ENCODE measurements around the gene UACA. TPM values are rescaled to one million over a fixed set of nuclear protein-coding genes. Genes with fewer than 3 reads are reported as not detected.

Gene UACA
- total and polyA plus RNA-seq, 2 experiments from 2014 or later: 64.0 to 135 TPM

DNA sequence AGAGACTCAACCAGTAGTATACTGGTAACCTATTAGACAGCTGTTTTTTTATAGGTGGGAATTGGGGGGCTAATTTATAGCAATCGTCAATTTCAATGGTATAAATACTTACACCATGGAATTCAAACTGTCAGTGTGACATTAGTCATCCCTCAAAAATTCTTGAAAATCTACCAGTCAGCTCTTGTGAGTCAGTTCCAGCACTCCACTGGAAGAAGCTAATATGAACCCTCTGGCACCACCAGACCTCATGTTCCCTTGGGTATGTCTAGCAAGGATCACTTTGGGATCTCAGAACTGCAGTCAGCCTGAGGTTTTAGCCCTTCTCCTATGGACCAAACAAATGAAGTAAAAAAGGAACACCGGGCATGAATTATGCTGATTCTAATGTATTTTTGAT, 11.8 kb upstream of the UACA start:
- no peak for TF ChIP-seq EZH2phosphoT487 (IDR thresholded peaks at IDR 0.05; ENCODE audit: insufficient read depth, low read depth)
- TF ChIP-seq EZH2 (IDR thresholded peaks at IDR 0.05; ENCODE audit: insufficient read depth, poor library complexity, severe bottlenecking): no peak
- H2AFZ ChIP-seq: no peak overlapping the region

DNA sequence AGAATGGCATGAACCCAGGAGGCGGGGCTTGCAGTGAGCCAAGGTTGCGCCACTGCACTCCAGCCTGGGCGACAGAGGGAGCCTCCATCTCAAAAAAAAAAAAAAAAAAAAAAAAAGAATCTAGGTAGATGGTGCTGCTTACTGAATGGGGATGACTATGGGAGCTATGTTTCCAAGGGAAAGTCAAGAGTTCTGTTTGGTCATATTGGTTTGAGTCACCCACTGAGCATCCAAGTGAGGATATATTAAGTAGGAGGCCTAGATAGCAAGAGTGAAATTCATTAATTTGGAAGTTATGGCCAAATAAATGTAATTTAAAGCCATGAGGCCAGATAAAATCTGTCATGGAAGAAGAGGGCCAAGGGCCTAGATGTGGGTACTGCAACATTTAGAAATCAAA, 9.0 kb upstream of the UACA start:
- WGBS, 2 experiments (ENCODE audit: low coverage in 1 of 2, low lambda C conversion rate in 2 of 2, missing lambda C conversion rate in 2 of 2): 90% methylated on average over 3 of the region's 3 CpGs; no CpG with 5 or more reads in 1 of the 2 experiments
- no peak overlapping the region for H2AFZ ChIP-seq
- no peaks in the 10 kb centered on the region for H4K20me1 ChIP-seq (ENCODE audit: insufficient read depth)
- peak; percentile 69 for DNase-seq
- H3F3A ChIP-seq (ENCODE audit: insufficient read depth): peaks cover 30% of the 10 kb centered on the region
- in situ Hi-C loops (cut with MboI): no loop called here
- H3K79me2 ChIP-seq (ENCODE audit: insufficient read depth): no peaks in the 10 kb centered on the region
- H3K4me2 ChIP-seq (ENCODE audit: unreplicated experiment): no peak overlapping the region
- no peak overlapping the region for H3K4me3 ChIP-seq
- H3K9me3 ChIP-seq (ENCODE audit: low read depth): no peaks in the 10 kb centered on the region
- H3K27ac ChIP-seq: 0 out of 2 replicates have a peak overlapping the region, but pooled peaks have one; percentile 4
- H3K4me1 ChIP-seq (ENCODE audit: insufficient read depth): peaks cover 36% of the 10 kb centered on the region
- TF ChIP-seq EZH2phosphoT487 (IDR thresholded peaks at IDR 0.05; ENCODE audit: insufficient read depth, low read depth) (no peak), EZH2 (IDR thresholded peaks at IDR 0.05; ENCODE audit: insufficient read depth, poor library complexity, severe bottlenecking) (no peak)
- no peaks in the 10 kb centered on the region for H3K36me3 ChIP-seq (ENCODE audit: low read depth)
- no peak overlapping the region for H3K9ac ChIP-seq
- H3K9me2 ChIP-seq (ENCODE audit: insufficient read depth): no peaks in the 10 kb centered on the region
- H3K27me3 ChIP-seq (replicated peaks; ENCODE audit: insufficient read depth): no peaks in the 10 kb centered on the region

More for the DNA sequence above, 11.8 kb upstream of the UACA start:
- Histone ChIP-seq H3K4me1 (ENCODE audit: insufficient read depth) (peaks cover 54% of the 10 kb centered on the region), H3F3A (ENCODE audit: insufficient read depth) (peaks cover 48% of the 10 kb centered on the region), H3K27ac (peak overlapping the region; percentile 61), H3K4me3 (no peak overlapping the region; the same call in 1 of the 2 replicates), H3K79me2 (ENCODE audit: insufficient read depth) (no peaks in the 10 kb centered on the region), H3K36me3 (ENCODE audit: low read depth) (no peaks in the 10 kb centered on the region), H4K20me1 (ENCODE audit: insufficient read depth) (no peaks in the 10 kb centered on the region), H3K27me3 (replicated peaks; ENCODE audit: insufficient read depth) (no peaks in the 10 kb centered on the region), H3K9me2 (ENCODE audit: insufficient read depth) (no peaks in the 10 kb centered on the region), H3K4me2 (ENCODE audit: unreplicated experiment) (peak overlapping the region; percentile 74), H3K9me3 (ENCODE audit: low read depth) (no peaks in the 10 kb centered on the region), H3K9ac (no peak overlapping the region)
- WGBS, 2 experiments (ENCODE audit: low coverage in 1 of 2, low lambda C conversion rate in 2 of 2, missing lambda C conversion rate in 2 of 2): 14 to 24% methylated on average over 2 of the region's 2 CpGs
- peak; percentile 93 for DNase-seq
- in situ Hi-C loops (cut with MboI): no loop called here

DNA sequence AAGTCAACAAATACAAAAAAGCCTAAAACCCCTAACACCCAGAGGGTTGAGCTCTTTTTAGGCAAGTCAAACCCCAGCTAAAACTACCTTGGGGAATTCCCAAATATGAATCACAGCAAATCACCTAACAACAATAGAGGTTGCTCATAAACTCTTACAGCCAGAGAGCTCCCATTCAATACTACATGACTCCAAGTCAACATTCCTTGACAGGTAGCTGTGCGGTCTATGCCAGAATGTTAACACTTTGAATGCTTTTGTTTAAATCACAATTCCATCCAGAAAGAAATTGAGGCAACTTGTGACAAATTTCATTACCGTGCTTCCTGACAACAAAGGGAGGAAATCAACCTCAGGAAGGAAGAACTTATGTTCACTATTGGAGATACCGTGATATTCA, 7.5 kb upstream of the UACA start:
- no peak overlapping the region for H2AFZ ChIP-seq
- no peak for DNase-seq

GRCh38 chr15:70768257-70768883, 5.0 kb upstream of the UACA start:
- Histone ChIP-seq H3K4me1 (ENCODE audit: insufficient read depth) (peaks cover 38% of the 10 kb centered on the region), H4K20me1 (ENCODE audit: insufficient read depth) (no peaks in the 10 kb centered on the region), H3K9me2 (ENCODE audit: insufficient read depth) (no peaks in the 10 kb centered on the region), H3F3A (ENCODE audit: insufficient read depth) (peaks cover 27% of the 10 kb centered on the region), H3K36me3 (ENCODE audit: low read depth) (no peaks in the 10 kb centered on the region), H3K79me2 (ENCODE audit: insufficient read depth) (no peaks in the 10 kb centered on the region), H3K9ac (no peak overlapping the region), H3K27me3 (replicated peaks; ENCODE audit: insufficient read depth) (no peaks in the 10 kb centered on the region), H3K4me2 (ENCODE audit: unreplicated experiment) (no peak overlapping the region), H3K9me3 (ENCODE audit: low read depth) (no peaks in the 10 kb centered on the region), H2AFZ (no peak overlapping the region), H3K27ac (no peak overlapping the region), H3K4me3 (no peak overlapping the region)
- 93 to 98% methylated on average over 3 of the region's 3 CpGs for WGBS, 2 experiments (ENCODE audit: low coverage in 1 of 2, low lambda C conversion rate in 2 of 2, missing lambda C conversion rate in 2 of 2)
- TF ChIP-seq EZH2phosphoT487 (IDR thresholded peaks at IDR 0.05; ENCODE audit: insufficient read depth, low read depth): no peak
- DNase-seq: no peak
- in situ Hi-C loops (cut with MboI): no loop called here

More for the DNA sequence above, 7.5 kb upstream of the UACA start:
- Histone ChIP-seq H3K9ac (no peak overlapping the region), H4K20me1 (ENCODE audit: insufficient read depth) (no peaks in the 10 kb centered on the region), H3K4me1 (ENCODE audit: insufficient read depth) (peaks cover 38% of the 10 kb centered on the region), H3K9me3 (ENCODE audit: low read depth) (no peaks in the 10 kb centered on the region), H3K4me2 (ENCODE audit: unreplicated experiment) (no peak overlapping the region), H3K9me2 (ENCODE audit: insufficient read depth) (no peaks in the 10 kb centered on the region), H3K27me3 (replicated peaks; ENCODE audit: insufficient read depth) (no peaks in the 10 kb centered on the region), H3K27ac (no peak overlapping the region), H3K4me3 (no peak overlapping the region), H3K79me2 (ENCODE audit: insufficient read depth) (no peaks in the 10 kb centered on the region), H3F3A (ENCODE audit: insufficient read depth) (peaks cover 23% of the 10 kb centered on the region), H3K36me3 (ENCODE audit: low read depth) (no peaks in the 10 kb centered on the region)
- 85 to 92% methylated on average over 3 of the region's 3 CpGs for WGBS, 2 experiments (ENCODE audit: low coverage in 1 of 2, low lambda C conversion rate in 2 of 2, missing lambda C conversion rate in 2 of 2)
- TF ChIP-seq EZH2 (IDR thresholded peaks at IDR 0.05; ENCODE audit: insufficient read depth, poor library complexity, severe bottlenecking): no peak
- no peak for TF ChIP-seq EZH2phosphoT487 (IDR thresholded peaks at IDR 0.05; ENCODE audit: insufficient read depth, low read depth)
- in situ Hi-C loops (cut with MboI): no loop called here

Measured in GM23248 (cell line).